HepG2 (cell line): ENCODE data around the gene SUCLA2. TPM values are rescaled to one million over a fixed set of nuclear protein-coding genes. Genes with fewer than 3 reads are reported as not detected.

Experiments used
- CBX5 ChIP-seq: sonication (generic); formaldehyde crosslinking; IDR thresholded peaks from 2 replicates; pipeline ENCODE4 v1.4.0; 2020; ENCODE audit warnings: missing genetic modification reagents, borderline replicate concordance
- CEBPB ChIP-seq: IDR thresholded peaks from 2 replicates; pipeline ENCODE4 v1.6.1; 2011; ENCODE audit warnings: low read depth, low read length, improper control_type of control experiment, borderline replicate concordance
- ETV5 ChIP-seq: IDR thresholded peaks from 2 replicates; pipeline ENCODE4 v1.6.1; 2018; ENCODE audit warnings: missing biosample characterization, missing genetic modification reagents, inconsistent platforms, borderline replicate concordance
- HNRNPLL ChIP-seq: fragments of 200-400 bp; formaldehyde crosslinking; IDR thresholded peaks from 2 replicates; pipeline ENCODE4 v1.6.1; 2017; ENCODE audit warnings: mild to moderate bottlenecking, low read depth, low read length; ENCODE audit not compliant: poor library complexity, severe bottlenecking
- MEIS1 ChIP-seq: sonication (generic); formaldehyde crosslinking; IDR thresholded peaks from 2 replicates; pipeline ENCODE4 v1.9.0; 2021; ENCODE audit warnings: mild to moderate bottlenecking, missing genetic modification reagents, moderate library complexity, borderline replicate concordance
- RARA ChIP-seq: IDR thresholded peaks from 2 replicates; pipeline ENCODE4 v1.6.1; 2016; ENCODE audit warnings: missing genetic modification reagents, missing compliant biosample characterization
- SOX13 ChIP-seq, 3 experiments: fragments of 450-650 bp in 1 of 3; sonication (generic) in 1 of 3; formaldehyde crosslinking in 1 of 3; IDR thresholded peaks in 2 of 3; conservative IDR thresholded peaks in 1 of 3; 2 replicates each; pipeline versions ENCODE4 v1.5.0 to v1.6.1; 2016 to 2020; ENCODE audit warnings: antibody characterized with exemption in 1 of 3, mild to moderate bottlenecking in 1 of 3, missing compliant biosample characterization in 1 of 3, missing genetic modification reagents in 1 of 3, moderate library complexity in 1 of 3
- SOX5 ChIP-seq: IDR thresholded peaks from 2 replicates; pipeline ENCODE4 v1.6.1; 2016; ENCODE audit warnings: borderline replicate concordance
- TCF12 ChIP-seq, 2 experiments: fragments of 450-650 bp in 1 of 2; sonication (generic) in 1 of 2; formaldehyde crosslinking in 1 of 2; IDR thresholded peaks; 2 replicates each; pipeline versions ENCODE4 v1.6.1 to v1.8.0; 2017 to 2022; ENCODE audit warnings: antibody characterized with exemption in 1 of 2, mild to moderate bottlenecking in 1 of 2, missing genetic modification reagents in 1 of 2, moderate library complexity in 1 of 2
- ZBTB1 ChIP-seq: sonication (generic); formaldehyde crosslinking; IDR thresholded peaks from 2 replicates; pipeline ENCODE4 v1.4.0; 2020; ENCODE audit warnings: missing genetic modification reagents, borderline replicate concordance
- ZNF264 ChIP-seq: sonication (generic); formaldehyde crosslinking; IDR thresholded peaks from 2 replicates; pipeline ENCODE4 v1.4.0; 2020; ENCODE audit warnings: missing genetic modification reagents
- polyA plus RNA-seq, 8 experiments: library from polyadenylated mRNA; depleted of rRNA in 3 of 8; stranded (reverse) in 7 of 8; unstranded in 1 of 8; fragments of >200 nt; fragmentation: Illumina TruSeq in 4 of 8; extraction: Trizol in 4 of 8; gene quantifications; 2 replicates each; pipeline versions ENCODE4 v1.2.1 to v1.2.3, GENCODE V29; 2011 to 2016; ENCODE audit warnings: low read depth in 4 of 8, missing spikeins in 1 of 8, mixed read lengths in 1 of 8; ENCODE audit not compliant: insufficient read depth in 1 of 8
- total RNA-seq, 5 experiments: library from RNA; depleted of rRNA; stranded (reverse); fragments of >200 nt; fragmentation: Illumina TruSeq; extraction: Trizol; gene quantifications; 2 replicates each; pipeline ENCODE4 v1.2.3, GENCODE V29; 2016; ENCODE audit warnings: low read depth in 1 of 5
- TF ChIP-seq, protein P1 (sequence below), 2 experiments: sonication (generic) in 1 of 2; formaldehyde crosslinking in 1 of 2; IDR thresholded peaks; 2 replicates each; pipeline versions ENCODE4 v1.6.1 to v1.9.0; 2014 to 2022; ENCODE audit warnings: antibody characterized with exemption in 1 of 2, borderline replicate concordance in 1 of 2, inconsistent platforms in 1 of 2, low read depth in 1 of 2, missing genetic modification reagents in 1 of 2

SUCLA2 gene
- total and polyA plus RNA-seq, 2 of the 13 experiments (the other 11 are each of a cell fraction or from before 2014, with no cell fraction given) = 28.4 to 77.1 TPM

DNA sequence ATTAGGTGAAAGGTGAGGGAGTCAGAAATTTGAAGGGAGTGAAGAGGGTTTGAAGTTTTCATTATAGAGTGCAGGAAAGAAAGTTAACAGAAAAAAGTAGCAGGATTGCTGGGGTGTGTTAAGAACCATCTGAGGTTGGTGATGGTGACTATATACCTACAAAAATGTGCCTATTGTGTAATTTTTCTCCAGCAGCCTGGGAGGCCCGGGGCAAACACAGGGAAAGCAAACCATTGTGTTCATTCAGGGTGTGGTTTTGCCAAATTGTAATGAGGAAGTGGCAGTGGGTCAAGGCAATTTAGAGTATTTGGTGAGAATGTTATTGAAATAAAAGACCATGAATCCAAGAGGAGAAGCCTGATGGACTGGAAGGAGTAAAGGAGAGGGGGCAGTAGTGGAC lies 8.2 kb upstream of the SUCLA2 start (continued):
- TF ChIP-seq, protein P1, sequence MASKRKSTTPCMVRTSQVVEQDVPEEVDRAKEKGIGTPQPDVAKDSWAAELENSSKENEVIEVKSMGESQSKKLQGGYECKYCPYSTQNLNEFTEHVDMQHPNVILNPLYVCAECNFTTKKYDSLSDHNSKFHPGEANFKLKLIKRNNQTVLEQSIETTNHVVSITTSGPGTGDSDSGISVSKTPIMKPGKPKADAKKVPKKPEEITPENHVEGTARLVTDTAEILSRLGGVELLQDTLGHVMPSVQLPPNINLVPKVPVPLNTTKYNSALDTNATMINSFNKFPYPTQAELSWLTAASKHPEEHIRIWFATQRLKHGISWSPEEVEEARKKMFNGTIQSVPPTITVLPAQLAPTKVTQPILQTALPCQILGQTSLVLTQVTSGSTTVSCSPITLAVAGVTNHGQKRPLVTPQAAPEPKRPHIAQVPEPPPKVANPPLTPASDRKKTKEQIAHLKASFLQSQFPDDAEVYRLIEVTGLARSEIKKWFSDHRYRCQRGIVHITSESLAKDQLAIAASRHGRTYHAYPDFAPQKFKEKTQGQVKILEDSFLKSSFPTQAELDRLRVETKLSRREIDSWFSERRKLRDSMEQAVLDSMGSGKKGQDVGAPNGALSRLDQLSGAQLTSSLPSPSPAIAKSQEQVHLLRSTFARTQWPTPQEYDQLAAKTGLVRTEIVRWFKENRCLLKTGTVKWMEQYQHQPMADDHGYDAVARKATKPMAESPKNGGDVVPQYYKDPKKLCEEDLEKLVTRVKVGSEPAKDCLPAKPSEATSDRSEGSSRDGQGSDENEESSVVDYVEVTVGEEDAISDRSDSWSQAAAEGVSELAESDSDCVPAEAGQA (IDR thresholded peaks at IDR 0.05; ENCODE audit: low read depth) = no peak
- TF ChIP-seq, protein P1 (CRISPR knock-in tag; IDR thresholded peaks at IDR 0.05; ENCODE audit: borderline replicate concordance) = no peak
- no peak for TF ChIP-seq ETV5 (CRISPR knock-in tag)
- no peak for TF ChIP-seq CBX5 (CRISPR knock-in tag)
- no peak for TF ChIP-seq RARA (CRISPR knock-in tag)
- no peak for TF ChIP-seq ZNF264 (CRISPR knock-in tag)
- TF ChIP-seq SOX5 (CRISPR knock-in tag) = peak; percentile 18; the same call in 1 of the 2 replicates
- no peak for TF ChIP-seq ZBTB1 (CRISPR knock-in tag)
- TF ChIP-seq TCF12 (IDR thresholded peaks at IDR 0.05) = no peak
- TF ChIP-seq TCF12 (CRISPR knock-in tag; IDR thresholded peaks at IDR 0.05) = no peak
- TF ChIP-seq HNRNPLL = no peak
- no peak for TF ChIP-seq MEIS1 (CRISPR knock-in tag)
- peak; percentile 47; the same call in 1 of the 2 replicates for TF ChIP-seq CEBPB
- no peak for TF ChIP-seq SOX13 (IDR thresholded peaks at IDR 0.05)
- TF ChIP-seq SOX13 (CRISPR knock-in tag; conservative IDR thresholded peaks at IDR 0.05 in 1 of 2, IDR thresholded peaks at IDR 0.05 in 1 of 2) = peak in 1 of 2 experiments; percentile 47; a peak in 1 of 4 replicates
